Activated gamma-delta T cell (primary cell): ENCODE measurements around the gene IFNG.

ENCODE experiments used
- DNase-seq: peaks from one replicate; lab custom pipeline; 2025; lab: John Stamatoyannopoulos, UW

The IFNG gene

DNA sequence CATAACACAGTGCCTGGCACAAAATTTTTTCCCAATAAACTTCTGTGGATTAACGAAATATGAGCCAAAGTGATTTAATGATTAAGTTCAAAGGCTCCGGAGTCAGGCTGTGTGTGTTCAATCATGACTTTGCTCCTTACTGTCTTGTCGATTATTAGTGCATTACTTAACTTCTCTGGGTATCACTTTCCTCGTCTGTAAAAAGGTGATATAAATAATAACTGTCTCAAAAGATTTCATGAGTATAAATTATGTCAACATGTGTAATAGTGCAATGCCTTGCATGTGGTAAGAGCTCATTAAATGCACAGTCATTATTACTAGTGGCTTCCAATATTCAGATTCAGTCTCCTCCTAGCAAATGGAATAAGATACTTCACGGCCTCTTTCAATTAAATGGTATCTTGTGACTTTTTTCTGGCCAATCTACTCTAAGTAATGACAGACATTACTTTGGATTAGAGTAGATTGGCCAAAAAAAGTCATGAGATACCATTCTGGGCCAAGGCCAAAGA lies 6.8 kb upstream of the IFNG start:
- DNase-seq = no peak

DNA sequence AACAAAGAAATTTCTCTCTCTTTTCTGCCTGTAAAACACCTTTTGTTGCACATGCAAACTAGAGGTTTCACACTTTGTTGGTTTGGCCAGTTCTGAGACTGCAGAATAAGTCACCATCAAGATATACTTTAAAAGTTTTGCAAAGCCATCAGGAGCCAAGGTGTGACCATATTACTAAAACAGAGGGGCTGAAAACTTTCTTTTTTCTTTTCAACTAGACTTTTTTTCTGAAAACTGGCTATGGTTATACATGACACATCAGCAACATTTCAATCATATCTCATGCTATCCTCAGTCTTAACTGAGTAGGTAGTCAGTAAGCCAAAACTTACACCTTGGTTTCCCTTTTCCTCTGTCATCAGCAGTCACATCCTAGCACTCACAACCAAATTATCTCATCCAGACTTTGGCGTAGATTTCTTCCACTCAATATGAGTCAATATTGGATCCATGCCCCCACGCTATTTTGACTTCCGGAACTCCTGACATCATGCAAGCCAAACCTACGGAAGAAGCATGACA lies 4.1 kb upstream of the IFNG start:
- no peak for DNase-seq

DNA sequence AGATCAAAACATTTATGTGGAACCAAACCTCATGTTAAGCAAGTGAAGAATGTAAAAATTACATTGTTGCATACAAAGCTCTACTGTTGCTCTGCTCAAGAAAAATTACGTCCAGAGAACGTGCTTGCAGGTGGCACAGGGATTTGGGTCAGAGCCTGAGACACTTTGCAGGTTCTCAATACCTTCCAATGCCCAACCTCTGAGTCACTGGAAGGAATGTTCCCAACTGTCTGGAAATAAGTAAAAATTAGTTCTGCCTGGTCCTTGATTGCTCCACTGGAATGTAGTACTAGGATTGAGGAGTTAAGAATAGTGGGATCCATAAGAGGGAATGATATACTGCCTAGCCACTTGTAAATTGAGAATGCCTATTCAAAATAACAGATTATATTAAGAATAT lies 2.8 kb upstream of the IFNG start:
- DNase-seq = no peak

DNA sequence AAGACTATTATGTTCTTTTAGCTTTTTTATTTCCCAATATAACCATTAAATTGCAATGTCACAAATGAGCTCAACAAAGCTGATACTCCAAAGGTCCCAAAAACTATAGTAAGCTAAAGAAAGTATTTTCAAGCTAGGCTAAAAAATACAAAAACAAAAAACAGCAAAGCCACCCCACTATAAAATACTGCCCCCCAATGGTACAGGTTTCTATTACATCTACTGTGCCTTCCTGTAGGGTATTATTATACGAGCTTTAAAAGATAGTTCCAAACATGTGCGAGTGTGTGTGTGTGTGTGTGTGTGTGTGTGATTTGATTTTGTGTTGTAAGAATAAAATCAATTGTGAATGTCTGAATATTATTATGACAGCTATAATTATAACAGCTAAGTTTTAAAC lies 1.1 kb downstream of the IFNG start:
- DNase-seq = no peak

DNA sequence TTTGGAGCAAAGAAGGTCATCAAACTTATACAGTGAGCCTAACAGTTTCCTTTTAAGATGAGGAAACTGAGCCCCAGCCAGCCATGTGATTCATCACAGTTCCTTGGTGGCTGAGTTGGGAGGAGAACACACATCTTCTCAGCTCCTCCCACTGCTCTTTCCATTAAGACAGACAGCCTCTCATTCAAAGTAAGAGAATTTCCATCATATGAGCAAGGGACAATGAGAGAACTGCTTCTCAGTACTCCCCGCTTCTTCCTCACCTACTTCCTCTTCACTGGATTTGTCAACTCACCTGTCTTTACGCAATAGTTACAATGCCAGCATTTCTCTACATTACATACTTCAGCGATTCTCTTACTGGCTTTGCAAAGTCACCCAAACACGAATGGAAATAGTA lies 2.2 kb downstream of the IFNG start:
- DNase-seq = no peak

DNA sequence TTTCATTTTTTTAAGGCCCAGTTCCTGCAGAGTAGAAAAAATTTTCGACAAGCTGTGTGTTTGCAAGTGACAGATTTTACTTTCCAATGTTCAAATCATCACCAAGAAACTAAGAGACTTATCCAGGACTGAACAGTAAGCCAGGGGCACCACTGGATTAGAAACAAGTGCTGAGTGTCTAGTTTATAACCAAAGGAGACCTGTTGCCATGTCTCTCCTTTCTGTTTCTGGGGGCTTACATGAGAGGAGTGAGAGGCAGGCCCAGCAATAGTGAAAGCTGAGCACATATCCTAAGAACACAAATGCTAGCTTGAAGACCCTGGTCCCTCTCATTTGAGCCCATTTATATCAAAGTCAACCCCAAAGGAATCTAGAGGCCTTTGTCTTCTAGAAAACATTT lies 2.9 kb downstream of the IFNG start:
- DNase-seq = no peak

DNA sequence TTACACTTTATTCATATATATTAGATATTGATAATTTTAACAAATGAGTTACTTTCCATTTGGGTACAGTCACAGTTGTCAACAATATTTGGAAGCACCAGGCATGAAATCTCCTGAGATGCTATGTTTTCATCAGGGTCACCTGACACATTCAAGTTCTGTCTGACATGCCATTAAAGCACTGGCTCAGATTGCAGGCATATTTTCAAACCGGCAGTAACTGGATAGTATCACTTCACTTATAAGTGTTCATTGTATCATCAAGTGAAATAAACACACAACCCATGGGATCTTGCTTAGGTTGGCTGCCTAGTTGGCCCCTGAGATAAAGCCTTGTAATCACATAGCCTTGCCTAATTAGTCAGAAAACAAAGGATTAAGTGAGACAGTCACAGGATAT lies 4.8 kb downstream of the IFNG start:
- DNase-seq = no peak

DNA sequence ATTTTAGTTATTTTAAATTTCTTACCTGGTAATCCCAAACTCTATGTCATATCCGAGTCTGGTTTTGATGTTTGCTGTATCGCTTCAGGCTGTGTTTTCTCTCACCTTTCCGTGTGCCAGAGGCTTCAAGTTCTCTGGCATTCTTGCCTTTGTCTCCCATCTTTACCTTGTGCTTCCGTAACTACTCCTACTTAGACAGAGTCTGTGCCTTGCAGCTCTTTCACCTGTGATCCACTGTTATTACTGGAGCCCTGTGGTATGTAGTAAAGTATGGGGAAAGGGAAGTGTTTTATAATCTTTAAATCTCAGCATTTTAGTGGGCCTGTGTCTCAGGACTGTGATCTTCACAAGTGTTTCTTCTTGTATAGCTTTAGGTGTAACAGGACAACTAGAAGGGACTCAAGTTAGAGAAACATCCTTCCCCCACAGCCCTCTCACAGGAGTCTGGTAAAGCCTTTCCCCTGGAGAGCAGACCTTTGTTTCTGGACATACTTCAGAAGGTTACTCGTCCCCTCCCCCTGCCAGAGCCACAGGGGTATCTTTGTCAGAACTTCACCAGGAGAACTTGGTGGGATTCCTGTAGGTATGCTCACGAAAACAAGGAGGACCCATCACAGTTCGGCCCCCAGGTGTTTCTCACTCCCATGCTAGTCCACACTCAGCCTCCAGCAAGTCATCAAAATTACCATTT lies 11.1 kb downstream of the IFNG start:
- DNase-seq = no peak

DNA sequence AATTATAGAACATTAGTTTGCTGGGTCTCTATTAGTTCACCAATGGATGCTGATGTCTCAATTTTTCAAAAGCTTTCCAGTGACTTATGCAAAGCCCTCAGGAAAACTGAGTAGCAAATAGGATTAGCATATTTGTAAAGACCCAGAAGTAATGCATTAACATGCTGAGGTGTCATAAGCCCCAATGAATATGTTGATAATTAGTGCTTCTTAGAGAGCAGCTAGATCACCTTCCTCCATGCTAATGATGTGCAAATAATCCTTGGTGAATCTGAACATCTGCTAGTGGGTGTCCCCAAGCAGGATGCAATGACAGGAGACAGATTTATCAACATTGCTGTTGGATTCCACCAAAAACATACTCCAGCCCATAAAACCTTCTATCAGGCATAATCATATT lies 19.0 kb downstream of the IFNG start:
- DNase-seq = no peak

DNA sequence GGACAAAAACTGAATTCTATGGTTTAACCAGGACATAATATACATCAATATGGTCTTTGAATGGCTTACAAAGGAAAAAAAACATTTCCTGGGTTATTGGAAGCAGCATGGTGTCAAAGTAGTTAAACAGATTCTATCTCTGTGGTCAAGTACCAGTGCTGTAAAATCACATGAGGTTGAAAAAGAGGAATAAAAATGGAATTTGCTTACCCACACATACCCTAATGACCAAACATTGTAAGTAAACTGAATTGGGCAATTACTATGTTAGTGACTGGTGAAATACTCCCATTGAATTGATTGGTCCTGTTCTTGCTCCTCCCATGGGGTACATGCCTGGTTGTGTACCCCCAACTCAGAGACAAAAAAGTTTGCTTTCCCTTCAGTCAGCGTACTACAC lies 19.6 kb downstream of the IFNG start:
- no peak for DNase-seq

DNA sequence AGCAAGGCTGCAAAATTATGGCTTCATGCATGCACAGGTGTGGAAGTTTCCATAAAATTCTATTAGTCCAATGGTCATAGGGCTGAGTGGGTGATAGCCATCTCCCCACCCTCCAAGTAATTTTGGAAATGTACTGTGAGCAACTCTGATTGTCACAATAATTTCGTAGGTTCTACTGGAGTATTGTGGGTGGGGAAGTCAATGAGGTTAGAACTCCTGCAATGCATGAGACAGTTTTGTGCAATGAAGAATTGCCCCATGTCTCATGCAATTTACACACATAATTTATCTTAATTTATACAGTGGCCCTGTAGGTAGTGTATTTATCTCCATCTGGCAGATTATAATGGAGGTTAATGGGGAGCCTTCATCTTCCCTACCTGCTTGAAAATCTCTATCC lies 20.5 kb downstream of the IFNG start:
- DNase-seq = no peak

DNA sequence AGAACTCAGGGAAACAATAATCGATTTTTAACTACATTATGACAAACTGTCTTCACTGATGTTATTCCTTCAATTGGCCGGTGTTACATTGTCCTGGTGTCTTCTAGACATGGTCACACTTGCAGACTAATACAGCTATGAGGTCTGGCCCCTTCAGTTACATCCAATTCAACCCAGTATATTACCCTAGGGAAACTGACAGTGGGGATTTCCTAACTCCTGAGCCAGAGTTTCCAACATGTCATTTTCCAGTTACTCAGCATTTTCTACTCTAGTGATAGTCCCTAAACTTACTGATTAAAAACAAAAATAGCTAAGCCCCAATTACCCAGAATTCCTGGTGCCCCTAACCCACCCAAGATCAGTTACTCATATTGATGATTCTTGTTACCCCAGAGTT lies 21.1 kb downstream of the IFNG start:
- no peak for DNase-seq

DNA sequence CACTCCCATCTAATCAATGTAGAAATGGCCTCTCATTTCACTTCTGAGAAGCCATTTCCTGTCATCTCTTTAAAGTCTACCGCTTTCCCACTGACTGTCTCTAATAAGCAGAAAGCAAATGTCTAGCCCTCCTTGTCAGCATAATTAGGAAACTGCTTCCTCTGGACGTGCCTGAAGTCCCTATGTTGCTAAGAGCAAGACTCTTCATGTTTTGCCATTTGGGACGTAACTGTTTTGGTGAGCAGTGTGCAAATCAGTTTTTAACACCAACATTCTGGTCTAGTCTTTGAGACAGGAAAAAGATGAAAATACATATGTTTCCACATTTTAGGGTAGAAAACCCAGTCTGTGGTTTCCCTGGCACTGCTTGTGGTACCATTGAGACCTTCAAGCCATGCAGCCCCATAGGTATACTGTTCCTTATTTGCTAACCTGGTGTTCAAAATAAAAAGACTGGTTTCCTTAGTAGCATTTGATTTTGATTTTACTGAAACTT lies 22.2 kb downstream of the IFNG start:
- no peak for DNase-seq

DNA sequence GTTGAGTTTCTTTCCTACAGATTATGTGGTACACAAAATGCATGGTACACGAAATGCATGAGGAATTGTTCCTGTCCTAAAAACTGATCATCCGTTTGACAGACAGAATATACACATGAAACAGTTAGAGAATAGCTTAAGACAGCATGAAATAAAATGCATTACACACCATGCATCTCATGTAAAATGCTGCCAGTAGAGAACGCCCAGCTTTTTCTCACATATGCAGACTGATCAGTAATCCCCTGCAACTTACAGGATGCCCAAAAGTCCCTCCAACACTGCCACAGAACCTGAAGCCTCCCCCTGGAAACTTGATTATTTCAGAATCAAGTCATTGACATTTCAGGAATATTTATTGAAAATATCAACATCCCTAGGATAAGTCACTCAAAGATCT lies 24.0 kb downstream of the IFNG start:
- DNase-seq = no peak

DNA sequence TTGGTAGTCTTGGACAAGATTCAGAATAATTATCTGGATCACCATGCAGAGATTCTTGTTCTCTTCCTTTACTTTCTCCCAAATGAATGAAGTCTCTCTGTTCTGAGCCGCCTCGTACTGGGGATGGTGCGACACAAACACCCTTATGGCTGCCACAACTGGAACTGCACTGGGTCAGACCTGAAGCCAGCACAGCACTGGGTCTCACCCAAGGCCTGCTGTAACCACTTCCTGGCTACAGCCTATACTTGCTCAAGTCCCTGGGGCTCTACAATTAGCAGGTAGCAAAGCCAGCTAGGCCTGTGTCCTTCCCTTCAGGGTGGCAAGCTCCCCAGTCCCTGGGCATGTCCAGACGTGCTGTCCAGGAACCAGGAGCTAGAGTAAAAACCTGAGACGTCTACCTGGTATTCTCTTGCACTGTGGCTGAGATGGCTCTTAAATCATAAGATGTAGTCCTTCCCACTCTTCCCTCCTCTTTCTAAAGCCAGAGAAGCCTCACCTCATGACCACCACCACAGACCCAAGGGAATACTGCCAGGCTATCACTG lies 27.6 kb downstream of the IFNG start:
- no peak for DNase-seq

DNA sequence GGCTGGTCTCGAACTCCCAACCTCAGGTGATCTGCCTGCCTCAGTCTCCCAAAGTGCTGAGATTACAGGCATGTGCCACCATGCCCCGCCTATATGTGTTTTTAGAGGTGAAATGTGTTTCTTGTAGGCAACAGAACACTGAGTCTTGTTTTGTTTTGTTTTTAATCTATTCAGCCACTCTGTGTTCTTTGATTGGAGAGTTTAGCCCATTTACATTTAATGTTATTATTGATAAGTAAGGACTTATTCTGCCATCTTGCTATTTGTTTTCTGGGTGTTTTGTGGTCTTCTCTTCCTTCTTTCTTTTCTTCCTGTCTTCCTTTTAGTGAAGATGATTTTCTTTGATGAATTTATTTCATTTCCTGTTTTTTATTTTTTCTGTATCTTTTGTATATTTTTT lies 29.6 kb downstream of the IFNG start:
- DNase-seq = no peak

DNA sequence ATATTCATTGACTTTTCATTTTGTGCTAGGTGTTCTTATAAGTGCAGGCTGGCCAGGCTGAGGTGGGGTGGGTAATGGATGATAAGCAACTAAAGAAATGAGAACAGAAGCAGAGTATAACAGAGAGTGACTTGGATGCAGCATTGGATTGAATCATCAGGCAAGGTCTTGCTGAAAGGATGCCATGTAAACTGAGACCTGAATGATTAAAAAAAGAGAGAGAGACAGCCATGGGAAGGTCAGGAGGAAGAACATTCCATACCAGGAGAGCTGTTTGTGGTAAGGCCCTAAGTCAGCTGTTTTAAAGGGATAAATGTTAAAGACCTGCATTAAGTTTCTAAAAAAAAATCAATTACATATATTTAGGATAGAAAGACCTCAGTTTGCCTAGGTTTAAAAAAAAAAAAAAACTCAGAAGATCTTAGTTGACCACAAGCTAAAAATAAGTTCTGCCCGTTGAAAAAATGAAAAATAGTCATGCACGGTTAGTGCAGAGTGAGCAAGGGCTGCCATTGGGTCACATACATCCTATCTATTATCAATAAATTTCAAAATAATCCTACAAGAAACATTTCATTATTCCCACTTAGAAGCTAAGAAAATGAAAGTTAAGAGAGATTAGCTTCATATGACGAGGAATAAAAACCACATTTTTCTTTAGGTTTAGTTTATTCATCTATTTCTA lies 37.2 kb downstream of the IFNG start:
- no peak for DNase-seq

DNA sequence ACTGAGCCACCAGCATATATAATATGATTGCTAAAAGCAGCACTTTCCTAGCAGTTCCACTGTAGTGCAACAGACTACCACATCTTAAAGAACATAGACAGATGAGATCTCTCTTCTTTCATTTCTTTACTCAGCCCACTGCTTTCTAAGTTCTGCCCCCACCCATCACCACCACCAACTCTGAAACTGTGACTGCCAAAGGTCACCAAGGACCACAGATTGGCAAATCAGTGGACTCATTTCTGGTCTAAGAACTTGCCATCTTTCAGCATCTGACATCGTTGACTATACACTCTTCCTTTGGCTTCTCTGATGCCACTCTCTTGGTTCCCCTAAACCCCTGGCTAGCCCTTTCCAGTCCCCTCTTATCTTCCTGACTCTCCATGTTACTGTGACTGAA lies 38.4 kb downstream of the IFNG start:
- DNase-seq = no peak

DNA sequence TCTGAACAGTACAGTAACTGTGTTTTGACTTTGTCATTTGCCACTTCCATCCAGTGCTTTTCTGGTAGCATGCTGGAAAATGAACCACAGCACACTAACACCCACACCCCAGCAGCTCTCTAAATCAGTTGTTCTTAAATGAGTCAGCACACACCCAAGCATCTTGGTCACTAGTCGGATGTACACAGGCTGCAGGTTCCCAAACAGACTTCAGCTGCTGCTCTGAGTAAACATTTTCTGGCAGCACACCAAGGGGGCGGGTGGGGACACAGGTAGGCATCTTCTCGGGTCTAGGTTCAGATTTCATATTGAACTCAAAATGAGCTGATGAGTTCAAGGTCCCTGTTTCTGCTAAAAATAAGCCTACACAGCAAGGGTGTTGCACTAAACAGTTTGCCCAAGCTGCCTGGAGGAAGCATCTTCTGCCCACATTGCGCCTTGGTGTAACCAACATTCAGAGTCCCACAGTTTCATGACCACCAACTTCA lies 39.8 kb downstream of the IFNG start:
- no peak for DNase-seq

DNA sequence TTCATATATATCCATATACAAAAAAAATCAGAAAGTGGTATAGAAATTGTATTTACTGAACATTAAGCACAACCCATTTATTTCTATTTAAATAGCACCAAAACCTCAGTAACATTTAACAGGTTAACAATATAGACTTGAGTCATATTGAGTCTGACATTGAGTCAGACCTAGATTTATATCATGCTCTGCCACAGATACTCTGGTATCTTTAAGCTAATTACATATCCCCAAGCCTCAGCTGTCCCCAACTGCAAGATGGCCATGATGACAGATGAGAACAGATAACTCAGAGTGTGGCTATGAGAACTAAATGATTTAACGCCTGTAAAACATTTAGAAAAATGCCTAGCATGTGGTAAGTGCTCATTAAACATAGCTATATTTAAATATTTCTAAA lies 40.3 kb downstream of the IFNG start:
- no peak for DNase-seq

DNA sequence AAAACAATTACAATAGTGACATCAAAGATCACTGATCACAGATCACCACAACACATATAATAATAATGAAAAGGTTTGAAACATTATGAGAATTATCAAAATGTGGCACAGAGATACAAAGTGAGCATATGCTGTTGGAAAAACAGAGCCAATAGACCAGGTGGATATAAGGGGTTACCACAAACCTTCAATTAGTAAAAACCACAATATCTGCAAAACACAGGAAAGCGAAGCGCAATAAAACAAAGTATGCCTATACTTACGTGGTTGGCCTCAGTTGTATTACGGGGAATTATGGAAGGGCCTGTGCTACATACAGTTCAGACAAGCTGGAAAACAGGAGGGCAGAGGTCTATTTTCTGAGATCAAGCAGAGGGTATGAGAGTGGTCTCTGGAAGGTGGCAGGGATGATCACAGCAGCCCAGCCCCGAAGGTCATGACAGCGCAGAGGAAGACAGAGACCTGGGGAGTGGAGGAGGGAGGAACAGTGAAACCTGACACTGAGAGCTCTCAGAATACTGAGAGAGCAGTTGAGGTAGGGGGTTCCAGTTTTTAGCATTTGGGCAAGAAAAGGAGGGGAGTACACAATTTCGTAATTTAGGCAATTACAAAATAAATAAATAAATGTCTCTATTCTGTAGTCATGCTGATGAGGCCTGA lies 41.3 kb downstream of the IFNG start:
- DNase-seq = no peak

DNA sequence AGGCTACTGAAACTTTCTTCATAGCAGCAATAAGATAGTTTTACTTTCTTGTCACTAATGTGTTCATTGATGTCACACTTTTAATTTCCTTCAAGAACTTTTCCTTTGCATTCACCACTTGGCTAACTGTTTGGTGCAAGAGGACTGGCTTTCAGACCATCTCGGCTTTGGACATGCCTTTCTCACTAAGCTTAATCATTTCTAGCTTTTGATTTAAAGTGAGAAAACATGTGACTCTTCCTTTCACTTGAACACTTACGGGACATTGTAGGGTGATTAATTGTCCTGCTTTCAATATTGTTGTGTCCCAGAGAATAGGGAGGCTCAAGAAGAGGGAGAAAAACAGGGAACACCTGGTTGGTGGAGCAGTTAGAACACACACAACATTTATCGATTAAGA lies 41.9 kb downstream of the IFNG start:
- no peak for DNase-seq
